HepG2 (cell line): ENCODE data around the gene CXCL3.

Experiments
- E2F1 ChIP-seq: sonication (generic); formaldehyde crosslinking; IDR thresholded peaks from 2 replicates; pipeline ENCODE4 v1.5.0; 2020; ENCODE audit warnings: missing genetic modification reagents
- KDM1A ChIP-seq: IDR thresholded peaks from 2 replicates; pipeline ENCODE4 v1.6.1; 2016; ENCODE audit warnings: missing compliant biosample characterization
- KMT2A ChIP-seq: sonication (generic); formaldehyde crosslinking; IDR thresholded peaks from 2 replicates; pipeline ENCODE4 v1.4.0; 2020; ENCODE audit warnings: missing genetic modification reagents
- POLR2A ChIP-seq, 2 experiments: IDR thresholded peaks; 2 replicates each; pipeline ENCODE4 v1.6.1; 2011; ENCODE audit warnings: low read depth in 2 of 2, low read length in 2 of 2, mild to moderate bottlenecking in 1 of 2, moderate library complexity in 1 of 2; ENCODE audit not compliant: insufficient read depth in 1 of 2
- RAD51 ChIP-seq: fragments of 450-650 bp; IDR thresholded peaks from 2 replicates; pipeline ENCODE4 v1.6.1; 2016; ENCODE audit warnings: borderline replicate concordance
- SRF ChIP-seq: IDR thresholded peaks from 2 replicates; pipeline ENCODE4 v1.6.1; 2011; ENCODE audit warnings: mild to moderate bottlenecking, low read depth, low read length, moderate library complexity
- ZBTB34 ChIP-seq: sonication (generic); formaldehyde crosslinking; IDR thresholded peaks from 2 replicates; pipeline ENCODE4 v1.8.0; 2022; ENCODE audit warnings: mild to moderate bottlenecking, missing genetic modification reagents
- ZFP91 ChIP-seq: sonication (generic); formaldehyde crosslinking; IDR thresholded peaks from 2 replicates; pipeline ENCODE4 v1.9.0; 2022; ENCODE audit warnings: missing genetic modification reagents, mild to moderate bottlenecking, borderline replicate concordance
- ZNF512 ChIP-seq: sonication (generic); formaldehyde crosslinking; IDR thresholded peaks from 2 replicates; pipeline ENCODE4 v1.4.0; 2020; ENCODE audit warnings: mild to moderate bottlenecking, missing genetic modification reagents
- ZNF772 ChIP-seq: sonication (generic); formaldehyde crosslinking; IDR thresholded peaks from 2 replicates; pipeline ENCODE4 v1.5.0; 2020; ENCODE audit warnings: mild to moderate bottlenecking, missing genetic modification reagents
- ZNF790 ChIP-seq: sonication (generic); formaldehyde crosslinking; IDR thresholded peaks from 2 replicates; pipeline ENCODE4 v1.8.0; 2022; ENCODE audit warnings: missing genetic modification reagents, mild to moderate bottlenecking, borderline replicate concordance

- no peak for TF ChIP-seq POLR2A (IDR thresholded peaks at IDR 0.05; ENCODE audit: insufficient read depth in 1 of 2, low read depth in 2 of 2, low read length in 2 of 2)
- TF ChIP-seq ZFP91 = no peak
- TF ChIP-seq KDM1A (CRISPR knock-in tag) = no peak
- no peak for TF ChIP-seq ZBTB34 (CRISPR knock-in tag)
- TF ChIP-seq SRF = no peak
- no peak for TF ChIP-seq ZNF512 (CRISPR knock-in tag)
- TF ChIP-seq RAD51 = no peak
- TF ChIP-seq E2F1 = no peak
- no peak for TF ChIP-seq ZNF772
- TF ChIP-seq KMT2A (CRISPR knock-in tag) = no peak
- no peak for TF ChIP-seq ZNF790
These were observed 19.1 kb upstream of the CXCL3 start for GRCh38 chr4:74057588-74057987.
